ENCODE results near the gene PTPRG.

The PTPRG gene

DNA sequence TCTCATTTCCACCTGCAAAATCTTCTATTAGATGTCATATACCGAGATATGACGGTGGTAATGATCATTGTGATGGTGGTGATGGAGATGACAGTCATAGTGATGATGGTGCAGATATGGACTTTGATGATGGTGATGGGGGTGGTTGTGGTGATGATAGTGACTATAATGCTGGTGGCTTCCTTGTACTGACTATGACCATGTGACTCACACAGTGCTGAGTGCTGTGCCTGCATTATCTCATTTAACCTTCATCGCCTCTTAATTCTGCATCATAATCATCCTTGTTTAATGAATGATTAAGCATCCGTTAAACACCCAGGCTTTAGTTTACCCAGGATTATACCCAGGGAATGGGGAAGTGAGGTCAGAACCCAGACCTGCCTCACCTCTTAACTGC lies 480.3 kb downstream of the PTPRG start:
- in situ Hi-C loops (cut with HindIII; ENCODE audit: low sequenced_read_pairs) = no loop called here
- no peak for DNase-seq (ENCODE audit: low read depth)
- H3K4me3 ChIP-seq (ENCODE audit: low read depth, low read length) = no peak overlapping the region
- TF ChIP-seq, protein P1, sequence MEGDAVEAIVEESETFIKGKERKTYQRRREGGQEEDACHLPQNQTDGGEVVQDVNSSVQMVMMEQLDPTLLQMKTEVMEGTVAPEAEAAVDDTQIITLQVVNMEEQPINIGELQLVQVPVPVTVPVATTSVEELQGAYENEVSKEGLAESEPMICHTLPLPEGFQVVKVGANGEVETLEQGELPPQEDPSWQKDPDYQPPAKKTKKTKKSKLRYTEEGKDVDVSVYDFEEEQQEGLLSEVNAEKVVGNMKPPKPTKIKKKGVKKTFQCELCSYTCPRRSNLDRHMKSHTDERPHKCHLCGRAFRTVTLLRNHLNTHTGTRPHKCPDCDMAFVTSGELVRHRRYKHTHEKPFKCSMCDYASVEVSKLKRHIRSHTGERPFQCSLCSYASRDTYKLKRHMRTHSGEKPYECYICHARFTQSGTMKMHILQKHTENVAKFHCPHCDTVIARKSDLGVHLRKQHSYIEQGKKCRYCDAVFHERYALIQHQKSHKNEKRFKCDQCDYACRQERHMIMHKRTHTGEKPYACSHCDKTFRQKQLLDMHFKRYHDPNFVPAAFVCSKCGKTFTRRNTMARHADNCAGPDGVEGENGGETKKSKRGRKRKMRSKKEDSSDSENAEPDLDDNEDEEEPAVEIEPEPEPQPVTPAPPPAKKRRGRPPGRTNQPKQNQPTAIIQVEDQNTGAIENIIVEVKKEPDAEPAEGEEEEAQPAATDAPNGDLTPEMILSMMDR (IDR thresholded peaks at IDR 0.05; ENCODE audit: low read depth, low read length, missing control alignments) = no peak

DNA sequence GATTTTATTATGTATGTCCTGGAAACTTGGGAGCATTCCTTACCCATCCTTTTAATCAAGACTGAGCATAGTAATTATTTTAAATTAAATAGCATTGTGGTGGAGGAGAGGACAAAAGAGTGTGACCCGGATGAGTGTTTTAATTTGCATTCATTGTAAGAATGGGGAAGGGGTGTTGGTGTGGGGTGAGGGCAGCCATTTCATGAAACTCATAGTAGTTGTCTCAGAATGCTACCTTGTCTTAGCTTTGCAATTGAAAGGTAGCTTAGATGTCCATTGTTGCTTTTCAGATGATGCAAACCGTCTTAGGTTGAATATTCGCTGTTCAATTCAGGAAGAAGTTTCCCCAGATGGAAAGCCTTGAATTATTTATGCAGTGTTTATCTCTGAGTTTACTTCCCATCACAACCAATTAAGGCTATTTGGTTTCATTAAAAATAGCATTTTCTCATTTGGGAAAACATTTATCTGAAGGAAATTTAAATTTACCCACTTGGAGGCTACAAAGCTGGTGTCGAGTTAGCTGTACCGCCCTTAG lies 483.6 kb downstream of the PTPRG start:
- no peak for DNase-seq (ENCODE audit: low read depth)
- TF ChIP-seq, protein P1 (IDR thresholded peaks at IDR 0.05; ENCODE audit: low read depth, low read length, missing control alignments) = no peak
- in situ Hi-C loops (cut with HindIII; ENCODE audit: low sequenced_read_pairs) = no loop called here
- no peak overlapping the region for H3K4me3 ChIP-seq (ENCODE audit: low read depth, low read length)

DNA sequence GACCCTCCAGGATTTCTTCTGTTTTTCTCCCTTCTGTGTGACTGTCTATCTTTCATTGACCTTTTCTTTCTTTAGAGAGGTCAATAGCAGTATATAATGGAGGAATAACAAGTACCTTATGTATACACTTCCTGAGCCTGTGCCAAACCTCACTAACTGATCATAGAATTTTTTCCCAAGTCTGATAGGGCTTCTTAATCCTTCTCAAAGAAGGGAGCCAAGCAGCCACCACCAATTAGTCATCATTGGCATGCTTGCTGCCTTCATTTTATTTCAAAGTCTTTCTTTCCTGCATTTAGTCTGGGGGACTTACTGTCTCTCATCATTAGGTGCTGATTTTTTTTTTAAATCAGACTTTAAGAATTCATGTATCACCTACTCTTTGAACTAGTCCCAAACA lies 485.0 kb downstream of the PTPRG start:
- DNase-seq (ENCODE audit: low read depth) = peak; percentile 26
- no peak overlapping the region for H3K4me3 ChIP-seq (ENCODE audit: low read depth, low read length)
- TF ChIP-seq, protein P1 (IDR thresholded peaks at IDR 0.05; ENCODE audit: low read depth, low read length, missing control alignments) = no peak
- in situ Hi-C loops (cut with HindIII; ENCODE audit: low sequenced_read_pairs) = no loop called here

DNA sequence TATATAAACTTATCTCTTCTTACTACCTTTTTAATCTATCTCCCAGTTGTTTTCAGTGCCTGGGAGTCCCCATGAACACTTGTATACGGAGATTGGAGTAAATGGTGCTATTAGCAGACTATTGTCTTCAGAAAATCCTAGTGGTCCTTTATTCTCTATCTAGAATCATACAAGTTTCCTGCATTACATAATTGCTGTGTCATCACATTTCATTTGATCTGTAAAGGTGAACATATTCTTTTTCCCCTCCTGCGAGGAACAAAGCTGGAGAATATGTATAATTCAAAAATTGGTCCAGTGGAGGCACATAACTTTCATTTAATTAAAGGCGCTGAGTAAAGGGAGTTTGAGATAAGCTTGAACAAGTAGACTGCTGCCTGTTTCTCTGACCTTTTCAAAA lies 487.2 kb downstream of the PTPRG start:
- no peak overlapping the region for H3K4me3 ChIP-seq (ENCODE audit: low read depth, low read length)
- TF ChIP-seq, protein P1 (IDR thresholded peaks at IDR 0.05; ENCODE audit: low read depth, low read length, missing control alignments) = no peak
- no peak for DNase-seq (ENCODE audit: low read depth)
- in situ Hi-C loops (cut with HindIII; ENCODE audit: low sequenced_read_pairs) = no loop called here

DNA sequence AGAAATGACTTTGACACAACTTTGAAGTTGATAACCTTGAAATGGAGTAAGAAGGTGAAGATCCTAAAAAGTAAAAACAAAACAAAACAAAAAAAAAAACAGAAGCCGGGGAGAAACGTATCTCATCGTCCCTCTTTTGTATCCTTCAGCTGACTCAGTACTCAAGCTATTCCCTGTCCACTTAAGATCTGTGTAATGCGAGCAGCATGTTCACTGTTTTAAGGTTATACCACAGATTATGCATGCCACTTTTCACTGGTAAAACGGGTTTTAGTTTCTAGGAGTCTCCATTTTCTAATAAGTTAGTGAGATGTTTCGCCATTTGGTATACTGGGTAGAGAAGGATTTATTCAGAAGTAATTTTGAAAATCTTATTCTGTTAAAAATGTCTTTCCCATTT lies 487.7 kb downstream of the PTPRG start:
- TF ChIP-seq, protein P1 (IDR thresholded peaks at IDR 0.05; ENCODE audit: low read depth, low read length, missing control alignments) = no peak
- no peak overlapping the region for H3K4me3 ChIP-seq (ENCODE audit: low read depth, low read length)
- in situ Hi-C loops (cut with HindIII; ENCODE audit: low sequenced_read_pairs) = no loop called here
- DNase-seq (ENCODE audit: low read depth) = peak; percentile 27

DNA sequence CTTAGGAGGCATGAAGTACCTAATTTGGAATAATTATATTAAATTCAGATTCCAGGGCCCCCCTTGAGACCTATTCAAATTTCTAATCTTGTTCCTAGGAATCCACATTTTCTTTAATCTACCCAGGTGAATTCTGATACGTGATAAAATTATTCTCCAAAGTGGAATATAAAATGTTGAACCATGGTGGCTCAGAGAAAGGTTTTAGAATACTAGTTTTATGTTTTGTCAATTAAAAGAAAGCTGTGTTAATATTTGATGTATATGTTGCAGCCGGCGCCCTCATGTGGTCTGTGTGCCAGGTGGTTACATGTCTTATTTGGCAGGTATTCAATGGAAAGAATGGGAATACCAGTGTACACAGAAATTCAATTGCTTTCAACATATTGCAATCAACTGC lies 490.1 kb downstream of the PTPRG start:
- in situ Hi-C loops (cut with HindIII; ENCODE audit: low sequenced_read_pairs) = no loop called here
- DNase-seq (ENCODE audit: low read depth) = peak; percentile 16
- H3K4me3 ChIP-seq (ENCODE audit: low read depth, low read length) = no peak overlapping the region
- TF ChIP-seq, protein P1 (IDR thresholded peaks at IDR 0.05; ENCODE audit: low read depth, low read length, missing control alignments) = peak; percentile 37

DNA sequence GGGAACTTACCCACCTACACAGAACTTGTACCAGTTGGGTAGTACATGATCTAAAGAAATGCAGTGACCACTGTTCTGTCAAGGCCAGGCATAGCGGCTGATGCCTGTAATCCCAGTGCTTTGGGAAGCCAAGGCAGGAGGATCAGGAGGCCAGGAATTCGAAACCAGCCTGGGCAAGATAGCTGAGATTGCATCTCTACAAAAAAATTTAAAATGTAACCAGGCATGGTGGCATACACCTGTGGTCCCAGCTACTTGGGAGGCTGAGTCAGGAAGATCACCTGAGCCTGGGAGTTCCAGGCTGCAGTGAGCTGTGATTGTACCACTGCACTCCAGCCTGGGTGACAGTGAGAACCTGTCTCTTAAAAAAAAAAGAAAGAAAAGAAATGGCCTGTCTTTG lies 491.0 kb downstream of the PTPRG start:
- no peak overlapping the region for H3K4me3 ChIP-seq (ENCODE audit: low read depth, low read length)
- in situ Hi-C loops (cut with HindIII; ENCODE audit: low sequenced_read_pairs) = no loop called here
- TF ChIP-seq, protein P1 (IDR thresholded peaks at IDR 0.05; ENCODE audit: low read depth, low read length, missing control alignments) = no peak
- no peak for DNase-seq (ENCODE audit: low read depth)

Measured in astrocyte of the cerebellum (primary cell).